PFSK-1 (cell line): ENCODE data around the gene SLC9A2.

ENCODE experiments used
- POLR2AphosphoS5 ChIP-seq: IDR thresholded peaks from 2 replicates; pipeline ENCODE4 v1.6.1; 2012; ENCODE audit warnings: low read depth, mild to moderate bottlenecking, control low read depth, low read length, moderate library complexity
- SIN3A ChIP-seq: IDR thresholded peaks from 2 replicates; pipeline ENCODE4 v1.6.1; 2012; ENCODE audit warnings: mild to moderate bottlenecking, low read length, moderate library complexity, borderline replicate concordance; ENCODE audit not compliant: insufficient read depth
- TAF1 ChIP-seq: IDR thresholded peaks from 2 replicates; pipeline ENCODE4 v1.6.1; 2012; ENCODE audit warnings: low read length, control low read depth, borderline replicate concordance; ENCODE audit not compliant: insufficient read depth
- TF ChIP-seq, protein P1 (sequence below), 2 experiments: IDR thresholded peaks; 2 replicates each; pipeline versions ENCODE4 v1.6.1 to v1.8.0; 2011 to 2012; ENCODE audit warnings: low read depth in 2 of 2, low read length in 2 of 2, control low read depth in 1 of 2, inconsistent platforms in 1 of 2, mild to moderate bottlenecking in 1 of 2, moderate library complexity in 1 of 2; ENCODE audit not compliant: insufficient read depth in 1 of 2

- TF ChIP-seq, protein P1, sequence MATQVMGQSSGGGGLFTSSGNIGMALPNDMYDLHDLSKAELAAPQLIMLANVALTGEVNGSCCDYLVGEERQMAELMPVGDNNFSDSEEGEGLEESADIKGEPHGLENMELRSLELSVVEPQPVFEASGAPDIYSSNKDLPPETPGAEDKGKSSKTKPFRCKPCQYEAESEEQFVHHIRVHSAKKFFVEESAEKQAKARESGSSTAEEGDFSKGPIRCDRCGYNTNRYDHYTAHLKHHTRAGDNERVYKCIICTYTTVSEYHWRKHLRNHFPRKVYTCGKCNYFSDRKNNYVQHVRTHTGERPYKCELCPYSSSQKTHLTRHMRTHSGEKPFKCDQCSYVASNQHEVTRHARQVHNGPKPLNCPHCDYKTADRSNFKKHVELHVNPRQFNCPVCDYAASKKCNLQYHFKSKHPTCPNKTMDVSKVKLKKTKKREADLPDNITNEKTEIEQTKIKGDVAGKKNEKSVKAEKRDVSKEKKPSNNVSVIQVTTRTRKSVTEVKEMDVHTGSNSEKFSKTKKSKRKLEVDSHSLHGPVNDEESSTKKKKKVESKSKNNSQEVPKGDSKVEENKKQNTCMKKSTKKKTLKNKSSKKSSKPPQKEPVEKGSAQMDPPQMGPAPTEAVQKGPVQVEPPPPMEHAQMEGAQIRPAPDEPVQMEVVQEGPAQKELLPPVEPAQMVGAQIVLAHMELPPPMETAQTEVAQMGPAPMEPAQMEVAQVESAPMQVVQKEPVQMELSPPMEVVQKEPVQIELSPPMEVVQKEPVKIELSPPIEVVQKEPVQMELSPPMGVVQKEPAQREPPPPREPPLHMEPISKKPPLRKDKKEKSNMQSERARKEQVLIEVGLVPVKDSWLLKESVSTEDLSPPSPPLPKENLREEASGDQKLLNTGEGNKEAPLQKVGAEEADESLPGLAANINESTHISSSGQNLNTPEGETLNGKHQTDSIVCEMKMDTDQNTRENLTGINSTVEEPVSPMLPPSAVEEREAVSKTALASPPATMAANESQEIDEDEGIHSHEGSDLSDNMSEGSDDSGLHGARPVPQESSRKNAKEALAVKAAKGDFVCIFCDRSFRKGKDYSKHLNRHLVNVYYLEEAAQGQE (IDR thresholded peaks at IDR 0.05; ENCODE audit: insufficient read depth in 1 of 2, low read depth in 2 of 2, low read length in 2 of 2): no peak
- TF ChIP-seq TAF1: no peak
- no peak for TF ChIP-seq POLR2AphosphoS5
- TF ChIP-seq SIN3A: no peak
Measured at GRCh38 chr2:102708847-102709559, 89.7 kb downstream of the SLC9A2 start.
